SK-N-SH (cell line): ENCODE data around the gene ITGA1.

ENCODE experiments used
- CTCF ChIP-seq: fragments of 200-600 bp; sonication (generic); IDR thresholded peaks from 2 replicates; pipeline ENCODE4 v1.6.1; 2017; ENCODE audit warnings: antibody characterized with exemption, mild to moderate bottlenecking, moderate library complexity
- EP300 ChIP-seq, 2 experiments: IDR thresholded peaks; 2 replicates each; pipeline versions ENCODE4 v1.4.0 to v1.6.1; 2012; ENCODE audit warnings: borderline replicate concordance in 1 of 2, low read depth in 1 of 2, low read length in 1 of 2
- GABPA ChIP-seq: IDR thresholded peaks from 2 replicates; pipeline ENCODE4 v1.4.0; 2012; ENCODE audit warnings: low read depth, mild to moderate bottlenecking
- JUND ChIP-seq: IDR thresholded peaks from 2 replicates; pipeline ENCODE4 v1.4.0; 2012
- MAX ChIP-seq: IDR thresholded peaks from 2 replicates; pipeline ENCODE4 v1.4.0; 2012; ENCODE audit warnings: low read depth
- MXI1 ChIP-seq: IDR thresholded peaks from 2 replicates; pipeline ENCODE4 v1.6.1; 2012; ENCODE audit warnings: mild to moderate bottlenecking, low read depth, low read length, improper control_type of control experiment
- PBX3 ChIP-seq: IDR thresholded peaks from 2 replicates; pipeline ENCODE4; 2012
- POLR2AphosphoS5 ChIP-seq: IDR thresholded peaks from 2 replicates; pipeline ENCODE4 v1.6.1; 2012; ENCODE audit warnings: low read depth, low read length
- RAD21 ChIP-seq: IDR thresholded peaks from 2 replicates; pipeline ENCODE4 v1.6.1; 2012; ENCODE audit warnings: mild to moderate bottlenecking, low read length
- SIN3A ChIP-seq: IDR thresholded peaks from 2 replicates; pipeline ENCODE4 v1.6.1; 2012; ENCODE audit warnings: low read depth, mild to moderate bottlenecking, low read length, moderate library complexity, borderline replicate concordance
- SMC3 ChIP-seq: IDR thresholded peaks from 2 replicates; pipeline ENCODE4 v1.6.1; 2012; ENCODE audit warnings: low read depth, low read length, improper control_type of control experiment
- TAF1 ChIP-seq: IDR thresholded peaks from 2 replicates; pipeline ENCODE4 v1.6.1; 2012; ENCODE audit warnings: low read depth, mild to moderate bottlenecking, low read length, moderate library complexity, borderline replicate concordance
- YY1 ChIP-seq: IDR thresholded peaks from 2 replicates; pipeline ENCODE4 v1.4.0; 2012; ENCODE audit warnings: low read depth, mild to moderate bottlenecking

DNA sequence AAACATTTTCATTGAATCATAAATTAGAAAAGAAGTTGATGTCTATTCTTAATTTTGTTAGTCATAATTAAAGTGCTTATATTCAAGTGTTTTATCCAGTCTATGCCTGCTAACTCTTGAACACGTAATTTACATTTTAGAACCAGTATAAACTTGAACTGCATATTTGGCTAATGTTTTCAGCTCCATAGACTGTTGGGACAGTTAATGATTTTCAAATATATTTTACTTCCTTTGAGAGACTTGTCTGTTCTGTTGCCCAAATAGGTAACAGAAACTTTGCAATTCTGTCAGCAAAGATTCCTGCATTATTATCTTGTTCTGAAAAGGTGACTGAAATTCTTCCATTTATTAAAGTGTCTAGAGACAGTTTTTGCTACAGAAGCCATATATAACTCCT lies 209.3 kb downstream of the ITGA1 start:
- TF ChIP-seq CTCF (no peak), POLR2AphosphoS5 (no peak), MAX (no peak), TAF1 (no peak), SMC3 (no peak), MXI1 (no peak), JUND (no peak), RAD21 (no peak), PBX3 (no peak), SIN3A (no peak), YY1 (no peak), EP300 (IDR thresholded peaks at IDR 0.05; ENCODE audit: borderline replicate concordance in 1 of 2, low read depth in 1 of 2, low read length in 1 of 2) (no peak), GABPA (no peak)
